ENCODE data around the gene NDFIP2. TPM values are rescaled to one million over a fixed set of nuclear protein-coding genes. Genes with fewer than 3 reads are reported as not detected.

The NDFIP2 gene
- total RNA-seq, 4 donors from 2014 or later, result 9.0 to 12.8 (median 10.2) TPM

DNA sequence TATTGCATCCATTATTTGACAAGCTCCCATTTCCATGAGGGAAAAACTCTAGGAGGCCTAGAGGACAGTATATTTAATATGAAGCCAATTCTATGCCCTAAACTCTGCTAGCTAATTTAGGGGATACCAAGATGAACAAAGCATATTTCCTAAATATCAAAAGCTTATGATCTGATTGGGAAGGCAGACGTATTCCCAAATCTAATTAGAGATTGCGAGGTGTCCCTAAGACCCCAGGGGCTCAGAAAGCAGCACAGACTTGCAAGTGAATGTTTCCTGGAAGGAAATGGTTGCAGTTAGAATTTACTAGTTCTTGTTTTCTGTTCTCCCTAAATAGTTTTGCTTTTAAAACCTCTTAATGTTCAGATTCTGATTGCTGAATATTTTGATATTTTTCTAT, 30.7 kb downstream of the NDFIP2 start:
- no peaks in the 10 kb centered on the region for H3K36me3 ChIP-seq
- intact Hi-C loops (cut with DNase I), result no loop called here
- WGBS, result 78% methylated on average over 2 of the region's 2 CpGs

DNA sequence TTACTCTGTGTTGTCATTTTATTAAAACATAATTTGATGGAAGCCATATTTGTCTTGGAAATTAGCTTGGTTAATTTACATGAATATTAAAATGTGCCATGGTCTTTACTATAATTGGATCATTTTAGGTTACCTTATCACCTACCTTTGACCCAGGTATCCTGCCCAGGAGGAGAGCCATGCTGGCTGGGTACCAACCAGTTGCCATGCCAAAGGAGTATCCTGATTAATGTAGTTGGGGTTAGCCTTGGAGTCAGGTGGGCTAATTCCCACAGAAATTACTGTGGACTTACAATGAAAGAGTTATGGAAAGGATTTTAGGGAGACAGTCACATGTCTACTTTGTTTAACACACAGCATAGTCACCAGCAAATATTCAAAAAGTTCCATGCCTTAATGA, 32.0 kb downstream of the NDFIP2 start:
- intact Hi-C loops (cut with DNase I), result no loop called here
- H3K9me3 ChIP-seq, result no peaks in the 10 kb centered on the region
- DNase-seq (ENCODE audit: extremely low spot score), result no peak
- H3K36me3 ChIP-seq, result no peaks in the 10 kb centered on the region
- H3K27ac ChIP-seq (replicated peaks in 1 of 4), result no peak overlapping the region
- no peaks in the 10 kb centered on the region for H3K27me3 ChIP-seq
- no peak for TF ChIP-seq EP300 (IDR thresholded peaks at IDR 0.05)
- TF ChIP-seq POLR2AphosphoS5 (IDR thresholded peaks at IDR 0.05), result no peak
- TF ChIP-seq POLR2A (IDR thresholded peaks at IDR 0.05; ENCODE audit: low read depth), result no peak
- TF ChIP-seq, protein P1, sequence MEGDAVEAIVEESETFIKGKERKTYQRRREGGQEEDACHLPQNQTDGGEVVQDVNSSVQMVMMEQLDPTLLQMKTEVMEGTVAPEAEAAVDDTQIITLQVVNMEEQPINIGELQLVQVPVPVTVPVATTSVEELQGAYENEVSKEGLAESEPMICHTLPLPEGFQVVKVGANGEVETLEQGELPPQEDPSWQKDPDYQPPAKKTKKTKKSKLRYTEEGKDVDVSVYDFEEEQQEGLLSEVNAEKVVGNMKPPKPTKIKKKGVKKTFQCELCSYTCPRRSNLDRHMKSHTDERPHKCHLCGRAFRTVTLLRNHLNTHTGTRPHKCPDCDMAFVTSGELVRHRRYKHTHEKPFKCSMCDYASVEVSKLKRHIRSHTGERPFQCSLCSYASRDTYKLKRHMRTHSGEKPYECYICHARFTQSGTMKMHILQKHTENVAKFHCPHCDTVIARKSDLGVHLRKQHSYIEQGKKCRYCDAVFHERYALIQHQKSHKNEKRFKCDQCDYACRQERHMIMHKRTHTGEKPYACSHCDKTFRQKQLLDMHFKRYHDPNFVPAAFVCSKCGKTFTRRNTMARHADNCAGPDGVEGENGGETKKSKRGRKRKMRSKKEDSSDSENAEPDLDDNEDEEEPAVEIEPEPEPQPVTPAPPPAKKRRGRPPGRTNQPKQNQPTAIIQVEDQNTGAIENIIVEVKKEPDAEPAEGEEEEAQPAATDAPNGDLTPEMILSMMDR (IDR thresholded peaks at IDR 0.05), result no peak
- peaks cover 0 to 5% (median 2%) of the 10 kb centered on the region in 4 donors for H3K4me1 ChIP-seq
- no peak overlapping the region for H3K4me3 ChIP-seq

More for the DNA sequence above, 30.7 kb downstream of the NDFIP2 start:
- TF ChIP-seq POLR2AphosphoS5 (IDR thresholded peaks at IDR 0.05) (no peak), EP300 (IDR thresholded peaks at IDR 0.05) (no peak), POLR2A (IDR thresholded peaks at IDR 0.05; ENCODE audit: low read depth) (no peak)
- TF ChIP-seq, protein P1 (IDR thresholded peaks at IDR 0.05), result no peak
- H3K4me1 ChIP-seq, result peaks cover 0 to 5% (median 2%) of the 10 kb centered on the region in 4 donors
- no peaks in the 10 kb centered on the region for H3K27me3 ChIP-seq
- no peak for DNase-seq (ENCODE audit: extremely low spot score)
- no peaks in the 10 kb centered on the region for H3K9me3 ChIP-seq
- no peak overlapping the region for H3K4me3 ChIP-seq
- no peak overlapping the region for H3K27ac ChIP-seq (replicated peaks in 1 of 4)

DNA sequence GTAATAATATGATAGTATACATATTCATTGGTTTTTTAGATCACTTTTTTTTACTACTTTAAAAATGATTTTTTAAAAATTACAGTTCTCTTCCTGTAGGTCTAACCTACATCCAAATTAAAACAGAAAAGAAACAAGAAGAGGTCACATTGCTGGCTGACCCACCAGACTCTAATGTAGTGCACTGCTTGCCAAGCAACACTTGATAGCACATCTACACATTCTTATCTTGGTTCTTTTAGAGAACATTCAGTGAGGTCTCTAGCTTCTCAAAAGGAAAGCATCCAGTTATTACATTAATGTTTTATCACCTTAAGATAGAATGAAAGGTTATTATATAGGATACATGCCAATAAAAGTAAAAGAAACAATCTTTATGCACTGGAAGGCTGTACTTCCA, 35.6 kb downstream of the NDFIP2 start:
- peaks cover 0 to 5% (median 0%) of the 10 kb centered on the region in 4 donors for H3K4me1 ChIP-seq
- TF ChIP-seq, protein P1 (IDR thresholded peaks at IDR 0.05), result no peak
- TF ChIP-seq POLR2AphosphoS5 (IDR thresholded peaks at IDR 0.05), result no peak
- TF ChIP-seq POLR2A (IDR thresholded peaks at IDR 0.05; ENCODE audit: low read depth), result no peak
- TF ChIP-seq EP300 (IDR thresholded peaks at IDR 0.05), result no peak
- intact Hi-C loops (cut with DNase I), result no loop called here
- H3K36me3 ChIP-seq, result peaks cover 0 to 3% (median 0%) of the 10 kb centered on the region in 4 donors
- no peaks in the 10 kb centered on the region for H3K9me3 ChIP-seq
- H3K27me3 ChIP-seq, result no peaks in the 10 kb centered on the region
- no peak overlapping the region for H3K27ac ChIP-seq (replicated peaks in 1 of 4)
- H3K4me3 ChIP-seq, result no peak overlapping the region
- no peak for DNase-seq (ENCODE audit: extremely low spot score)

DNA sequence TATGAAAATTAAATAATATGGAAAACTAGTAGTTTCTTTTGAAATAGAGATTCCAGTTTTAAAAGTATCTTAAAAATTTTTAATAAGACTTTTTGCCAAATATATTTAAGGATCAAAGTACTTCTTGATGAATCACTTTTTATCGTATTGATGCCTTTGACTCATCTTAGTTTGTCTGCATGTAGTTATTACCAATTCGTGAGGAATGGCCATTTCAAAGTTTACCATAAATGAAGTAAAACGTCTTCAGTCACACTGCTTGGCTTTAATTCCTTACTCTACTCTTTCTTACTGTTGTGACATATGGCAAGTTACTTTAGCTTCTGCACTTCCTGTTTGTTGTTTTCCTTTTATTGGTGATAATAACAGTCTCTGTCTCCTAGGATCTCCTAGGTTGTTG, 38.3 kb downstream of the NDFIP2 start:
- DNase-seq (ENCODE audit: extremely low spot score), result no peak
- no peak for TF ChIP-seq POLR2AphosphoS5 (IDR thresholded peaks at IDR 0.05)
- TF ChIP-seq EP300 (IDR thresholded peaks at IDR 0.05), result no peak
- TF ChIP-seq POLR2A (IDR thresholded peaks at IDR 0.05; ENCODE audit: low read depth), result no peak
- TF ChIP-seq, protein P1 (IDR thresholded peaks at IDR 0.05), result no peak
- Histone ChIP-seq H3K9me3 (no peaks in the 10 kb centered on the region), H3K36me3 (peaks cover 0 to 19% (median 9%) of the 10 kb centered on the region in 4 donors), H3K4me3 (no peak overlapping the region), H3K27ac (replicated peaks in 1 of 4) (no peak overlapping the region), H3K27me3 (no peaks in the 10 kb centered on the region), H3K4me1 (peaks cover 0 to 5% (median 0%) of the 10 kb centered on the region in 4 donors)
- intact Hi-C loops (cut with DNase I), result no loop called here
- WGBS, result 84% methylated on average over 3 of the region's 3 CpGs

DNA sequence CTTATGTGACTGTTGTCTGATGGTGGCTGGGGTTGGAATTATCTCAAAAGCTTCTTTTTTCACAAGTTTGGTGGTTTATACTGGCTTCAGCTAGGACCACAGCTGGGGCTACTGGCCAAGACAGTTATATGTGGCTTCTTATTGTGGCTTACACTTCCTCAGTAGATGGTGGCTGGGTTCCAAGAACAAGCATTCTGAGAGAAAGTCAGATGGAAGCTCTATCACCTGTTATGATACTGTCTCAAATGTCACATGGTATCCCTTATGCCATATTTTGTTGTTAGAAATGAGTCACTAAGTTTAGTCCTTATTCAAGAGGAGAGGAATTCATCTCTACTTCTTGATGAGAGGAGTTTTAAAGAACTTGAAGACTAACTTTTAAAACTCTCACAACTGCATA, 41.6 kb downstream of the NDFIP2 start:
- no peaks in the 10 kb centered on the region for H3K9me3 ChIP-seq
- no peak for TF ChIP-seq EP300 (IDR thresholded peaks at IDR 0.05)
- TF ChIP-seq, protein P1 (IDR thresholded peaks at IDR 0.05), result no peak
- TF ChIP-seq POLR2A (IDR thresholded peaks at IDR 0.05; ENCODE audit: low read depth), result no peak
- no peak for TF ChIP-seq POLR2AphosphoS5 (IDR thresholded peaks at IDR 0.05)
- intact Hi-C loops (cut with DNase I), result no loop called here
- H3K27me3 ChIP-seq, result no peaks in the 10 kb centered on the region
- peaks cover 0 to 28% (median 9%) of the 10 kb centered on the region in 4 donors for H3K36me3 ChIP-seq
- no peak overlapping the region for H3K4me3 ChIP-seq
- no peak for DNase-seq (ENCODE audit: extremely low spot score)
- H3K27ac ChIP-seq (replicated peaks in 1 of 4), result no peak overlapping the region
- peaks cover 0 to 11% (median 0%) of the 10 kb centered on the region in 4 donors for H3K4me1 ChIP-seq

Data from esophagus muscularis mucosa (tissue), 4 donors.